ENCODE measurements around the gene ACCS. TPM values are rescaled to one million over a fixed set of nuclear protein-coding genes. Genes with fewer than 3 reads are reported as not detected.

The ACCS gene
- total and polyA plus RNA-seq, 2 donors from 2014 or later: 11.4 to 39.0 TPM

DNA sequence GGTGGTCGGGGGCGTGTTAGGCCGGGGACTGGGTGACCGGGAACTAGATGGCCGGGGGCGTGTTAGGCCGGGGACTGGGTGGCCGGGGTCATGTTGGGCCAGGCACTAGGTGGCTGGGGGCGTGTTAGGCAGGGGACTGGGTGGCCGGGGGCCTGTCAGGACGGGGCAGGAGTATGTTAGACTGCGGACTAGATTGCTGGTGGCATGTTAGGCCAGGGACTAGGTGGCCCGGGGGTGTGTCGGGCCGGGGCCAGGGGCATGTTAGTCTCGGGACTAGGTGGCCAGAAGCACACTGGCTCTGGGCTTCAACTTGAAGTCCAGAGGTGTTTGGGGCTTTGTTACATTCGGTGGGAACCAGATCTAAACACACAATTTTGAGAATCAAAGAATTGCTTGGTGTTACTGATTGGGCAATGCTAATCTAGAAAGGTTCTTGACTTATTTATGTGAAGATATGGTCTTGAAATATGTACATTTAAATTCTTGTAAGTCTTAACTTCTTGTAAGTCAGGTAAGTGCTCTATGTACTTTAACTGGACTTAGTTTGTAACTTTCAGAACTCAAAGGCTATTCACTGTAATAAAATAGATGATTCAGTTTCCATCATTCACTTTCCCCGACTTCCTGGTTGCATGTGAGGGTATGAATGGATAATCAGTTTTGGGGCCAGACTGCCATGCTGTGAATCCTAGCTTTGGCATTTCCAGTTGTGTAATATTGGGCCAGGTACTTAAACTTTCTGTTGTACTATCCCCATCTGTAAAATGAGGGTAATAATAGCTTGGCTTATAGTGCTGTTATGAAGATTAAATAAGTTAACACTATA is 30.5 kb downstream of the ACCS start:
- TF ChIP-seq, protein P1, sequence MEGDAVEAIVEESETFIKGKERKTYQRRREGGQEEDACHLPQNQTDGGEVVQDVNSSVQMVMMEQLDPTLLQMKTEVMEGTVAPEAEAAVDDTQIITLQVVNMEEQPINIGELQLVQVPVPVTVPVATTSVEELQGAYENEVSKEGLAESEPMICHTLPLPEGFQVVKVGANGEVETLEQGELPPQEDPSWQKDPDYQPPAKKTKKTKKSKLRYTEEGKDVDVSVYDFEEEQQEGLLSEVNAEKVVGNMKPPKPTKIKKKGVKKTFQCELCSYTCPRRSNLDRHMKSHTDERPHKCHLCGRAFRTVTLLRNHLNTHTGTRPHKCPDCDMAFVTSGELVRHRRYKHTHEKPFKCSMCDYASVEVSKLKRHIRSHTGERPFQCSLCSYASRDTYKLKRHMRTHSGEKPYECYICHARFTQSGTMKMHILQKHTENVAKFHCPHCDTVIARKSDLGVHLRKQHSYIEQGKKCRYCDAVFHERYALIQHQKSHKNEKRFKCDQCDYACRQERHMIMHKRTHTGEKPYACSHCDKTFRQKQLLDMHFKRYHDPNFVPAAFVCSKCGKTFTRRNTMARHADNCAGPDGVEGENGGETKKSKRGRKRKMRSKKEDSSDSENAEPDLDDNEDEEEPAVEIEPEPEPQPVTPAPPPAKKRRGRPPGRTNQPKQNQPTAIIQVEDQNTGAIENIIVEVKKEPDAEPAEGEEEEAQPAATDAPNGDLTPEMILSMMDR (IDR thresholded peaks at IDR 0.05; ENCODE audit: borderline replicate concordance, extremely low read depth, insufficient read depth): no peak
- no peak for DNase-seq

DNA sequence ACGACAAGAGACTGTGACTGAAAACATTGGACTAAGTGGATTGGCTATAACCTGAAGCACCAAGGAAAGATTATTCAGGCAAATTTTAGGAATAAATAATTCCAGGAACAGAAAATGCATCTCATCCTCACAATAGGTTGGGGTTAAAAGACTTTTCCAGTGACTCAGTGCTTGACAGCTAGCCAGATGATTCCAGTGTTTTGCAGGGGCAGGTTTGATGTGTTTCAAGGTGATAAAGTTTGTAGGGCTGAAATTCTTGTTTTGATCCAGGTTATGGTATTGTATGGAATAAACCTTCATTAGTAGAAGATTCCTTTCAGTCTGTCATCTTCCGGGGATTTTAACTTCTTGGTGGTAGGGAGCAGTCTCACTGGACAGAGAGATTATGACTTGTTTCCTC is 31.8 kb downstream of the ACCS start:
- Histone ChIP-seq H3K9ac (ENCODE audit: low read length in 3 of 3) (no peak overlapping the region), H3K4me3 (ENCODE audit: low read length in 3 of 3) (no peak overlapping the region), H3K9me3 (ENCODE audit: control insufficient read depth in 2 of 3, insufficient read depth in 1 of 3, low read length in 3 of 3) (no peaks in the 10 kb centered on the region), H3K4me1 (ENCODE audit: control insufficient read depth in 2 of 3, insufficient read depth in 2 of 3, low read depth in 1 of 3, low read length in 3 of 3) (peaks cover 0 to 8% (median 0%) of the 10 kb centered on the region in 3 donors), H3K27me3 (ENCODE audit: control insufficient read depth, insufficient read depth, low read length) (no peaks in the 10 kb centered on the region), H3K27ac (ENCODE audit: low read depth in 2 of 2, low read length in 2 of 2) (no peak overlapping the region), H3K36me3 (ENCODE audit: control insufficient read depth in 2 of 3, insufficient read depth in 3 of 3, low read length in 3 of 3) (peaks cover 0 to 4% (median 3%) of the 10 kb centered on the region in 3 donors)
- TF ChIP-seq, protein P1 (IDR thresholded peaks at IDR 0.05; ENCODE audit: borderline replicate concordance, extremely low read depth, insufficient read depth): no peak
- intact Hi-C loops (cut with DNase I): no loop called here
- FAIRE-seq (no peak), DNase-seq (peak in 1 of 5 donors; percentile 5)

More for the DNA sequence above, 30.5 kb downstream of the ACCS start:
- no peak for FAIRE-seq
- intact Hi-C loops (cut with DNase I): no loop called here
- Histone ChIP-seq H3K9ac (ENCODE audit: low read length in 3 of 3) (peak overlapping the region in 1 of 3 donors; percentile 66), H3K9me3 (ENCODE audit: control insufficient read depth in 2 of 3, insufficient read depth in 1 of 3, low read length in 3 of 3) (no peaks in the 10 kb centered on the region), H3K4me1 (ENCODE audit: control insufficient read depth in 2 of 3, insufficient read depth in 2 of 3, low read depth in 1 of 3, low read length in 3 of 3) (peaks cover 0 to 8% (median 0%) of the 10 kb centered on the region in 3 donors), H3K27ac (ENCODE audit: low read depth in 2 of 2, low read length in 2 of 2) (no peak overlapping the region), H3K4me3 (ENCODE audit: low read length in 3 of 3) (peak overlapping the region in 2 of 3 donors; percentile 59 to 69), H3K36me3 (ENCODE audit: control insufficient read depth in 2 of 3, insufficient read depth in 3 of 3, low read length in 3 of 3) (peaks cover 0 to 4% (median 3%) of the 10 kb centered on the region in 3 donors), H3K27me3 (ENCODE audit: control insufficient read depth, insufficient read depth, low read length) (no peaks in the 10 kb centered on the region)

DNA sequence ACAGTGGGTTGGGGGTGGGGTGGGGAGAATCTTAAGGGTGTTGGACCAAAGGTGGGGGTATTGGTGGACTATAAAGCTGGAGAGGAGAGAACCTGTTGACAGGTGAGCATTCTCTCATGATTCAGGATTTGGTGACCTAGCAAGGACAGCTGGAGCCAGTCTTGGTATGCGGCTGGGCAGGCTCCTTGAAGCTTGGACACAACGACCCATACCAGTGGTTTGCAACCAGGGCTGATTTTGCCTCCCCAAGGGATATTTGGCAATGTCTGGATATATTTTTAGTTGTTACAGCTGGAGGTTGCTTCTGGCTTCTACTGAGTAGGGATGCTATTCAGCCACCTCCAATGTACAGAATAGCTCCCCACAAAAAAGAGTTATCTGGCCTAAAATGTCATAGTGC is 35.0 kb downstream of the ACCS start:
- Histone ChIP-seq H3K27ac (ENCODE audit: low read depth in 2 of 2, low read length in 2 of 2) (no peak overlapping the region), H3K9me3 (ENCODE audit: control insufficient read depth in 2 of 3, insufficient read depth in 1 of 3, low read length in 3 of 3) (no peaks in the 10 kb centered on the region), H3K36me3 (ENCODE audit: control insufficient read depth in 2 of 3, insufficient read depth in 3 of 3, low read length in 3 of 3) (peaks cover 0 to 4% (median 3%) of the 10 kb centered on the region in 3 donors), H3K4me1 (ENCODE audit: control insufficient read depth in 2 of 3, insufficient read depth in 2 of 3, low read depth in 1 of 3, low read length in 3 of 3) (peaks cover 0 to 3% (median 0%) of the 10 kb centered on the region in 3 donors), H3K27me3 (ENCODE audit: control insufficient read depth, insufficient read depth, low read length) (no peaks in the 10 kb centered on the region), H3K4me3 (ENCODE audit: low read length in 3 of 3) (no peak overlapping the region), H3K9ac (ENCODE audit: low read length in 3 of 3) (no peak overlapping the region)
- intact Hi-C loops (cut with DNase I): no loop called here
- no peak for DNase-seq
- FAIRE-seq: no peak
- TF ChIP-seq, protein P1 (IDR thresholded peaks at IDR 0.05; ENCODE audit: borderline replicate concordance, extremely low read depth, insufficient read depth): no peak

All from kidney (tissue), 14 donors.